LNCAP (cell line): ENCODE results near the gene FARSA.

Experiments used
- CTCF ChIP-seq: fragments of 450-650 bp; IDR thresholded peaks from 2 replicates; pipeline ENCODE4 v1.5.1; 2017; ENCODE audit warnings: mild to moderate bottlenecking

FARSA gene

GRCh38 chr19:12933287-12934072, at the start of gene FARSA:
Gene FARSA, minus strand, starts transcription at chr19:12933711. Its CDS starts 15 bp downstream, at chr19:12933696.
- TF ChIP-seq CTCF: no peak

GRCh38 chr19:12983091-12983490, 49.6 kb upstream of the FARSA start:
- no peak for TF ChIP-seq CTCF

GRCh38 chr19:12982648-12983047, 49.1 kb upstream of the FARSA start:
- no peak for TF ChIP-seq CTCF

- no peak for TF ChIP-seq CTCF
Measured at GRCh38 chr19:12979974-12980373, 46.5 kb upstream of the FARSA start.

GRCh38 chr19:12975221-12975741, 41.8 kb upstream of the FARSA start:
- no peak for TF ChIP-seq CTCF

- no peak for TF ChIP-seq CTCF
Measured at GRCh38 chr19:12974301-12975220, 41.0 kb upstream of the FARSA start.

GRCh38 chr19:12973236-12973635, 39.7 kb upstream of the FARSA start:
- TF ChIP-seq CTCF: no peak
